Measurements from ENCODE around the gene TPPP3.
"Not testable (repeated sequence)": the region's sequence is repeated elsewhere in the genome, so short reads cannot be mapped to it uniquely, and the experiment has no call there.

Gene TPPP3

GRCh38 chr16:67378642-67379041, 14.7 kb downstream of the TPPP3 start:
- Histone ChIP-seq H2AFZ (ENCODE audit: low read length) (no peak overlapping the region), H3K36me3 (ENCODE audit: insufficient read depth, low read length) (no peaks in the 10 kb centered on the region), H4K20me1 (ENCODE audit: insufficient read depth, low read length) (no peaks in the 10 kb centered on the region), H3K79me2 (ENCODE audit: insufficient read depth, low read length) (no peaks in the 10 kb centered on the region), H3K9ac (ENCODE audit: low read length) (no peak overlapping the region), H3K9me3 (ENCODE audit: low read length) (no peaks in the 10 kb centered on the region), H3K27me3 (ENCODE audit: insufficient read depth, low read length) (0 out of 2 replicates have a peak, but pooled peaks cover 5% of the 10 kb centered on the region), H3K4me1 (ENCODE audit: insufficient read depth, low read length, severe bottlenecking) (no peaks in the 10 kb centered on the region), H3K27ac (ENCODE audit: low read depth, low read length, poor library complexity, severe bottlenecking) (no peak overlapping the region), H3F3A (ENCODE audit: insufficient read depth, low read length) (no peaks in the 10 kb centered on the region), H3K4me2 (ENCODE audit: low read length) (no peak overlapping the region), H3K9me2 (ENCODE audit: low read depth, low read length) (no peaks in the 10 kb centered on the region), H3K4me3 (ENCODE audit: low read depth, low read length, poor library complexity, severe bottlenecking) (no peak overlapping the region)
- TF ChIP-seq, protein P1, sequence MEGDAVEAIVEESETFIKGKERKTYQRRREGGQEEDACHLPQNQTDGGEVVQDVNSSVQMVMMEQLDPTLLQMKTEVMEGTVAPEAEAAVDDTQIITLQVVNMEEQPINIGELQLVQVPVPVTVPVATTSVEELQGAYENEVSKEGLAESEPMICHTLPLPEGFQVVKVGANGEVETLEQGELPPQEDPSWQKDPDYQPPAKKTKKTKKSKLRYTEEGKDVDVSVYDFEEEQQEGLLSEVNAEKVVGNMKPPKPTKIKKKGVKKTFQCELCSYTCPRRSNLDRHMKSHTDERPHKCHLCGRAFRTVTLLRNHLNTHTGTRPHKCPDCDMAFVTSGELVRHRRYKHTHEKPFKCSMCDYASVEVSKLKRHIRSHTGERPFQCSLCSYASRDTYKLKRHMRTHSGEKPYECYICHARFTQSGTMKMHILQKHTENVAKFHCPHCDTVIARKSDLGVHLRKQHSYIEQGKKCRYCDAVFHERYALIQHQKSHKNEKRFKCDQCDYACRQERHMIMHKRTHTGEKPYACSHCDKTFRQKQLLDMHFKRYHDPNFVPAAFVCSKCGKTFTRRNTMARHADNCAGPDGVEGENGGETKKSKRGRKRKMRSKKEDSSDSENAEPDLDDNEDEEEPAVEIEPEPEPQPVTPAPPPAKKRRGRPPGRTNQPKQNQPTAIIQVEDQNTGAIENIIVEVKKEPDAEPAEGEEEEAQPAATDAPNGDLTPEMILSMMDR (IDR thresholded peaks at IDR 0.05; ENCODE audit: low read length), result no peak
- no peak for TF ChIP-seq EZH2 (IDR thresholded peaks at IDR 0.05; ENCODE audit: borderline replicate concordance, low read length)

- H3K27me3 ChIP-seq (ENCODE audit: insufficient read depth, low read length); H3K4me1 ChIP-seq (ENCODE audit: insufficient read depth, low read length, severe bottlenecking); H3K79me2 ChIP-seq (ENCODE audit: insufficient read depth, low read length); H3K27ac ChIP-seq (ENCODE audit: low read depth, low read length, poor library complexity, severe bottlenecking); H4K20me1 ChIP-seq (ENCODE audit: insufficient read depth, low read length); H3K36me3 ChIP-seq (ENCODE audit: insufficient read depth, low read length); H3K4me3 ChIP-seq (ENCODE audit: low read depth, low read length, poor library complexity, severe bottlenecking); H2AFZ ChIP-seq (ENCODE audit: low read length); H3K9me2 ChIP-seq (ENCODE audit: low read depth, low read length); H3F3A ChIP-seq (ENCODE audit: insufficient read depth, low read length); H3K9me3 ChIP-seq (ENCODE audit: low read length); H3K4me2 ChIP-seq (ENCODE audit: low read length); H3K9ac ChIP-seq (ENCODE audit: low read length): not testable (repeated sequence)
Observed at GRCh38 chr16:67376012-67376411, 17.3 kb downstream of the TPPP3 start.

- no peak for TF ChIP-seq EZH2 (IDR thresholded peaks at IDR 0.05; ENCODE audit: borderline replicate concordance, low read length)
- TF ChIP-seq, protein P1 (IDR thresholded peaks at IDR 0.05; ENCODE audit: low read length), result peak; percentile 44; the same call in 1 of the 2 replicates
Observed at GRCh38 chr16:67372664-67373063, 20.6 kb downstream of the TPPP3 start.

DNA sequence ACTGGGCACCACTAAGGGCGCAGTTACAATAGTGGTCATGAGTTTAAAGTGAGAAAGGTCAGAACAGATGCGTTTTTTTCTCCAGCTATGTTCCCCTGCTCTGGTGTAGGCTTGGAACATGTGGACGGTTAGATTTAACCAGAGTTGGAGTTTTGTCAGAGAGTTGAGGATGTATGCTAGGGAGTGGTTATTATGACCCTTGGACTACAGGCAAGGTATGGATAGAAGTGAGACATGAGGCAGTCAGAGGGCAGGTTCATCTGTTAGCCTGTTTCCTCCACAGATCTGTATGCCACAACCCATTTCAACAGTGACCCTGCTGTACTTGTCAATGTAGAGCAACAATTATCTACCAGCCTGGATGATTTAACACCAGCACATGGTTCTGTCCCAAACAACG, 22.6 kb downstream of the TPPP3 start:
- H3K79me2 ChIP-seq (ENCODE audit: insufficient read depth, low read length), result no peaks in the 10 kb centered on the region
- H3K27ac ChIP-seq (ENCODE audit: low read depth, low read length, poor library complexity, severe bottlenecking), result no peak overlapping the region
- H3K4me3 ChIP-seq (ENCODE audit: low read depth, low read length, poor library complexity, severe bottlenecking), result no peak overlapping the region
- peaks cover 9% of the 10 kb centered on the region; the same call in 1 of the 2 replicates for H3K27me3 ChIP-seq (ENCODE audit: insufficient read depth, low read length)
- H3K9me3 ChIP-seq (ENCODE audit: low read length), result no peaks in the 10 kb centered on the region
- TF ChIP-seq EZH2 (IDR thresholded peaks at IDR 0.05; ENCODE audit: borderline replicate concordance, low read length), result no peak
- TF ChIP-seq, protein P1 (IDR thresholded peaks at IDR 0.05; ENCODE audit: low read length), result no peak
- no peak overlapping the region for H3K9ac ChIP-seq (ENCODE audit: low read length)
- no peak overlapping the region for H3K4me2 ChIP-seq (ENCODE audit: low read length)
- H3K36me3 ChIP-seq (ENCODE audit: insufficient read depth, low read length), result no peaks in the 10 kb centered on the region; the same call in 1 of the 2 replicates
- H4K20me1 ChIP-seq (ENCODE audit: insufficient read depth, low read length), result no peaks in the 10 kb centered on the region
- no peaks in the 10 kb centered on the region for H3K4me1 ChIP-seq (ENCODE audit: insufficient read depth, low read length, severe bottlenecking)
- no peaks in the 10 kb centered on the region for H3F3A ChIP-seq (ENCODE audit: insufficient read depth, low read length)
- no peak overlapping the region for H2AFZ ChIP-seq (ENCODE audit: low read length)
- H3K9me2 ChIP-seq (ENCODE audit: low read depth, low read length), result no peaks in the 10 kb centered on the region

More at GRCh38 chr16:67372664-67373063, 20.6 kb downstream of the TPPP3 start:
- H3K9me3 ChIP-seq (ENCODE audit: low read length), result no peaks in the 10 kb centered on the region
- H3F3A ChIP-seq (ENCODE audit: insufficient read depth, low read length), result no peaks in the 10 kb centered on the region
- H3K9ac ChIP-seq (ENCODE audit: low read length), result no peak overlapping the region
- no peaks in the 10 kb centered on the region for H3K9me2 ChIP-seq (ENCODE audit: low read depth, low read length)
- no peak overlapping the region for H3K27ac ChIP-seq (ENCODE audit: low read depth, low read length, poor library complexity, severe bottlenecking)
- no peak overlapping the region for H2AFZ ChIP-seq (ENCODE audit: low read length)
- no peaks in the 10 kb centered on the region for H4K20me1 ChIP-seq (ENCODE audit: insufficient read depth, low read length)
- H3K4me2 ChIP-seq (ENCODE audit: low read length), result no peak overlapping the region
- peaks cover 14% of the 10 kb centered on the region; the same call in 1 of the 2 replicates for H3K27me3 ChIP-seq (ENCODE audit: insufficient read depth, low read length)
- no peaks in the 10 kb centered on the region for H3K79me2 ChIP-seq (ENCODE audit: insufficient read depth, low read length)
- no peaks in the 10 kb centered on the region for H3K4me1 ChIP-seq (ENCODE audit: insufficient read depth, low read length, severe bottlenecking)
- no peaks in the 10 kb centered on the region; the same call in 1 of the 2 replicates for H3K36me3 ChIP-seq (ENCODE audit: insufficient read depth, low read length)
- no peak overlapping the region for H3K4me3 ChIP-seq (ENCODE audit: low read depth, low read length, poor library complexity, severe bottlenecking)
